Measurements from ENCODE around the gene MYT1.

DNA sequence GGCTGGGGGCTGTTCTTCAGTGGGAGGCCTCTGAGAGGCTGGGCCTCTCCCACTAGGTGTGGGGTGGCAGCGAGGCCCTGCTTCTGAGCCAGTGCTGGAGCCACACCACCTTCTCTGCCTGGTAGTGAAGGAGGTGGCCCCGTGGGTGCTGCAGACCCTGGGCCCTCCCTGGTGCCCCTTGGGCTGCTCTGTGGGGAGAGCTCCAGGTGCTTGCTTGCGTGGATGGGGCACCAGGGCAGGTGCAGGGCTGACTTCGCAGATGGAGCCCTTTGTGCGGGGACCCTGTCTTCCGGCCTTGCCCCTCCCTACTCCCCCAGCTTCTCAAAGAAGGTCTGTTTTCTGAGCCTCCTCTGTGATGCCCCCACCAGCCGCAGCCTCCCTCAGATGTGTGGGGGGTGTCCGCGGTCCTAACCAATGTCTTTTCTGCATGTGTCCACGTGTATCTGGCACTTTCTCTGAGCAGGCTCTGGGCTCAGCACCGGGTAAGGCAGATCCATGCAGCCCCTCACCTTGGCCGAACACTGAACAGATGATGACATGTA lies 17.2 kb upstream of the MYT1 start:
- TF ChIP-seq, protein P1, sequence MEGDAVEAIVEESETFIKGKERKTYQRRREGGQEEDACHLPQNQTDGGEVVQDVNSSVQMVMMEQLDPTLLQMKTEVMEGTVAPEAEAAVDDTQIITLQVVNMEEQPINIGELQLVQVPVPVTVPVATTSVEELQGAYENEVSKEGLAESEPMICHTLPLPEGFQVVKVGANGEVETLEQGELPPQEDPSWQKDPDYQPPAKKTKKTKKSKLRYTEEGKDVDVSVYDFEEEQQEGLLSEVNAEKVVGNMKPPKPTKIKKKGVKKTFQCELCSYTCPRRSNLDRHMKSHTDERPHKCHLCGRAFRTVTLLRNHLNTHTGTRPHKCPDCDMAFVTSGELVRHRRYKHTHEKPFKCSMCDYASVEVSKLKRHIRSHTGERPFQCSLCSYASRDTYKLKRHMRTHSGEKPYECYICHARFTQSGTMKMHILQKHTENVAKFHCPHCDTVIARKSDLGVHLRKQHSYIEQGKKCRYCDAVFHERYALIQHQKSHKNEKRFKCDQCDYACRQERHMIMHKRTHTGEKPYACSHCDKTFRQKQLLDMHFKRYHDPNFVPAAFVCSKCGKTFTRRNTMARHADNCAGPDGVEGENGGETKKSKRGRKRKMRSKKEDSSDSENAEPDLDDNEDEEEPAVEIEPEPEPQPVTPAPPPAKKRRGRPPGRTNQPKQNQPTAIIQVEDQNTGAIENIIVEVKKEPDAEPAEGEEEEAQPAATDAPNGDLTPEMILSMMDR (IDR thresholded peaks at IDR 0.05), result no peak
- TF ChIP-seq POLR2A (IDR thresholded peaks at IDR 0.05), result no peak
